Measurements from ENCODE around the gene PTGER3. TPM values are rescaled to one million over a fixed set of nuclear protein-coding genes. Genes with fewer than 3 reads are reported as not detected.
A peak's percentile ranks its signal among the peaks of the same experiment; 100 is the strongest.

PTGER3 gene
- 0.08 TPM for total RNA-seq (2021; ENCODE audit: unreplicated experiment)
- not detected for polyA plus RNA-seq (2012; ENCODE audit: insufficient read length)
- percentile 7 among the genes with signal in this experiment for Bru-seq, nascent RNA
- percentile 9 among the genes with signal in this experiment for BruChase-seq, experiment 1, labeled RNA remaining after a 2-hour chase
- BruChase-seq, experiment 2, labeled RNA remaining after a 6-hour chase = percentile 6 among the genes with signal in this experiment
- long read RNA-seq, full-length matches to known transcripts = 1 of 1 reads
- long read RNA-seq, partial matches to known transcripts = 0 of 1 reads
- long read RNA-seq, other reads (novel, unspliced or antisense) = 0 of 1 reads

GRCh38 chr1:71047635-71048607 lies at the start of gene PTGER3:
PTGER3 (minus strand) TSS chr1:71047816; CDS start chr1:71047577, 239 bp downstream.
- ATAC-seq = peak; percentile 67
- no peak for TF ChIP-seq CTCF (IDR thresholded peaks at IDR 0.05)
- TF ChIP-seq TCF7L2 (IDR thresholded peaks at IDR 0.05; ENCODE audit: low read depth, low read length) = no peak
- no peak for TF ChIP-seq POLR2AphosphoS5 (IDR thresholded peaks at IDR 0.05; ENCODE audit: low read depth, low read length)
- no peak for TF ChIP-seq REST (IDR thresholded peaks at IDR 0.05; ENCODE audit: insufficient read depth in 1 of 2, low read depth in 2 of 2, low read length in 1 of 2)
- TF ChIP-seq SIN3A (IDR thresholded peaks at IDR 0.05; ENCODE audit: borderline replicate concordance, insufficient read depth, low read depth, low read length) = no peak
- POLR2A ChIA-PET = no interaction called here
- no peaks in the 10 kb centered on the region for H3K36me3 ChIP-seq (ENCODE audit: control insufficient read depth, insufficient read depth, low read length)
- DNase-seq (ENCODE audit: low read depth, low spot score) = no peak
- peaks cover 22% of the 10 kb centered on the region for H3K27me3 ChIP-seq (ENCODE audit: control insufficient read depth, insufficient read depth, low read length)
- H3K4me1 ChIP-seq (ENCODE audit: control insufficient read depth, insufficient read depth, low read length) = no peaks in the 10 kb centered on the region; the same call in 1 of the 2 replicates
- CTCF ChIA-PET = no interaction called here
- no peaks in the 10 kb centered on the region for H3K9me3 ChIP-seq (ENCODE audit: control insufficient read depth, insufficient read depth, low read depth, low read length)
- H3K4me3 ChIP-seq (ENCODE audit: low read depth in 2 of 2, low read length in 2 of 2) = peak within 1 kb of the TSS; percentile 35 to 43
- in situ Hi-C loops (cut with HindIII; ENCODE audit: low pct_unique_long_range_greater_than_20kb, low sequenced_read_pairs) (no loop called here), intact Hi-C loops (cut with micrococcal nuclease; ENCODE audit: unreplicated experiment) (no loop called here)
- BruUV-seq (replicated peaks) = no TSS peak
- H3K27ac ChIP-seq (ENCODE audit: low read length) = no peak within 1 kb of the TSS

- CTCF ChIA-PET = no interaction called here
- BruUV-seq (replicated peaks) = no TSS peak
- no peaks in the 10 kb centered on the region for H3K9me3 ChIP-seq (ENCODE audit: control insufficient read depth, insufficient read depth, low read depth, low read length)
- in situ Hi-C loops (cut with HindIII; ENCODE audit: low pct_unique_long_range_greater_than_20kb, low sequenced_read_pairs) = no loop called here
- TF ChIP-seq POLR2AphosphoS5 (IDR thresholded peaks at IDR 0.05; ENCODE audit: low read depth, low read length) (no peak), SIN3A (IDR thresholded peaks at IDR 0.05; ENCODE audit: borderline replicate concordance, insufficient read depth, low read depth, low read length) (no peak), CTCF (IDR thresholded peaks at IDR 0.05) (no peak), TCF7L2 (IDR thresholded peaks at IDR 0.05; ENCODE audit: low read depth, low read length) (no peak), REST (IDR thresholded peaks at IDR 0.05; ENCODE audit: insufficient read depth in 1 of 2, low read depth in 2 of 2, low read length in 1 of 2) (no peak)
- no peak overlapping the region for H3K27ac ChIP-seq (ENCODE audit: low read length)
- no peaks in the 10 kb centered on the region for H3K27me3 ChIP-seq (ENCODE audit: control insufficient read depth, insufficient read depth, low read length)
- no peak for DNase-seq (ENCODE audit: low read depth, low spot score)
- no peaks in the 10 kb centered on the region for H3K36me3 ChIP-seq (ENCODE audit: control insufficient read depth, insufficient read depth, low read length)
- H3K4me3 ChIP-seq (ENCODE audit: low read depth in 2 of 2, low read length in 2 of 2) = no peak overlapping the region
- POLR2A ChIA-PET = interaction anchor here (0.7 kb wide), 1 partner anchor 151 kb away, joined by 3 read pairs; no protein-coding TSS in a partner anchor
- H3K4me1 ChIP-seq (ENCODE audit: control insufficient read depth, insufficient read depth, low read length) = no peaks in the 10 kb centered on the region
- intact Hi-C loops (cut with micrococcal nuclease; ENCODE audit: unreplicated experiment) = loop anchor here (5.0 kb wide), 1 partner anchor 427 kb away; no protein-coding TSS in a partner anchor
- ATAC-seq = no peak
Measured at GRCh38 chr1:71094913-71095312, 47.3 kb upstream of the PTGER3 start.

All from Panc1 (cell line).